Adrenal gland (tissue), 12 donors: ENCODE measurements around the gene ZNF609. TPM values are rescaled to one million over a fixed set of nuclear protein-coding genes. Genes with fewer than 3 reads are reported as not detected.
"Not testable (repeated sequence)": the region's sequence is repeated elsewhere in the genome, so short reads cannot be mapped to it uniquely, and the experiment has no call there.

Experiments used
- DNase-seq, 7 donors: peaks; one replicate each; pipeline ENCODE4 v3.0.0-alpha.2; 2019 to 2020
- H3K27ac ChIP-seq, 5 donors: fragments of 200-600 bp; sonication (generic) in 4 of 5; 1 replicate in 3 of 5; 2 replicates in 2 of 5; pipeline versions ENCODE4 v1.5.1 to v1.8.0; 2016 to 2020; ENCODE audit warnings: mild to moderate bottlenecking in 1 of 5
- H3K27me3 ChIP-seq: fragments of 200-600 bp; 2 replicates; pipeline ENCODE4 v1.8.0; 2021
- H3K36me3 ChIP-seq, 2 donors: fragments of 200-600 bp; replicated peaks in 1 of 2; 1 replicate in 1 of 2; 2 replicates in 1 of 2; pipeline versions ENCODE4 v1.5.1 to v1.8.0; 2018 to 2022
- H3K4me1 ChIP-seq, 2 donors: fragments of 200-600 bp; replicated peaks in 1 of 2; 1 replicate in 1 of 2; 2 replicates in 1 of 2; pipeline versions ENCODE4 v1.5.1 to v1.8.0; 2018 to 2021
- H3K4me3 ChIP-seq, 4 donors: fragments of 200-600 bp; sonication (generic) in 3 of 4; one replicate each; pipeline ENCODE4 v1.5.1; 2016 to 2018
- H3K9me3 ChIP-seq, 3 donors: fragments of 200-600 bp; sonication (generic) in 1 of 3; replicated peaks in 1 of 3; 1 replicate in 2 of 3; 2 replicates in 1 of 3; pipeline versions ENCODE4 v1.5.1 to v1.8.0; 2016 to 2021
- POLR2A ChIP-seq, 2 donors: fragments of 450-650 bp; IDR thresholded peaks; one replicate each; pipeline ENCODE4 v1.6.1; 2017; ENCODE audit warnings: antibody characterized with exemption in 2 of 2, mild to moderate bottlenecking in 2 of 2, moderate library complexity in 1 of 2
- WGBS, 4 donors: extraction: QIAGEN DNeasy Blood & Tissue Kit in 2 of 4; methylation state at CpG; one replicate each; pipeline versions ENCODE4 v1.1.5 to v1.1.7; 2013 to 2017; 5-methylcytosine and 5-hydroxymethylcytosine counted together
- intact Hi-C, 2 donors: fragments of 100-400 bp; cut with DNase I; formaldehyde crosslinking; loops; one replicate each; pipeline versions ENCODE4 v1.14.1 to v1.15.0; 2022 to 2023
- polyA plus RNA-seq, 3 donors: library from polyadenylated mRNA; stranded (reverse); fragments of 200-250 nt in 2 of 3; fragments of 350-450 nt in 1 of 3; fragmentation: Illumina TruSeq in 1 of 3; extraction: RNeasy Lipid Tissue Mini Kit (QIAGEN cat#74804) in 1 of 3; gene quantifications; one replicate each; pipeline ENCODE4 v1.2.3, GENCODE V29; 2013 to 2014
- total RNA-seq, 9 donors: library from RNA; depleted of rRNA in 4 of 9; stranded (reverse); fragments of >200 nt in 4 of 9; fragments of 120-200 nt in 1 of 9; fragmentation: NEBNext Ultra II Directional in 1 of 9; extraction: Animal tissue kit (Norgen Biotek cat#: 25700) in 1 of 9; gene quantifications; one replicate each; pipeline versions ENCODE4 v1.1.0 to v1.2.4, GENCODE V29; 2013 to 2023
- TF ChIP-seq, protein P1 (sequence below), 6 experiments: fragments of 450-650 bp in 4 of 6; fragments of 200-600 bp in 2 of 6; sonication (generic) in 1 of 6; IDR thresholded peaks; 1 replicate in 5 of 6; 2 replicates in 1 of 6; pipeline versions ENCODE4 v1.5.1 to v1.8.0; 2016 to 2021; ENCODE audit warnings: antibody characterized with exemption in 6 of 6, mild to moderate bottlenecking in 2 of 6, moderate library complexity in 1 of 6
- donor health status: healthy with polysubstance abuse.
- donor health status: Bipolar disorder and iron deficiency.
- donor health status: DM: yes; HTN: yes; CAD: no.
- donor health status: DM: no; HTN: no; CAD: no.
- donor health status: DM: no; HTN: no; CAD: no.
- donor health status: DM: yes; HTN: yes; CAD: no.

The ZNF609 gene
- total and polyA plus RNA-seq, 12 donors: 4.4 to 35.5 (median 25.4) TPM

DNA sequence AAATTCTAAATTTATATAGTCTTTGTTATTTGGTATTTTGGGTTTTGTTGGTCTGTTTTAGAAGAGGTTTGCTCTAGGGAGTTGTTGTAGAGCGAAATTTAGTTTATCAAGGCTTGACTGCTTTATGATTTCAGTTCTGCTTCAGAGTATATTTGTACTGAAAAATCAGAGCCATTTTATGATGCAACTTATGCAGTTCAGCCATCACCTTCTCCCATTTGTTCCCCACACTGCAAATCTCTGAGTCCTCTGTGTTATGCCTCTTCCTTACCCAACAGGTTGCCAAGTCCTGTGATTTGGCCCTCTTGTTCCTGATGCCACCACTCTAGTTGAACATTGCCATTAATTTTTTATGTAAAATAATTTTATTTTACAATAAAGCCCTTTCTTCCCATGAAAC, 140.4 kb downstream of the ZNF609 start:
- Histone ChIP-seq H3K27me3 (no peaks in the 10 kb centered on the region), H3K4me3 (no peak overlapping the region), H3K36me3 (no peaks in the 10 kb centered on the region), H3K27ac (no peak overlapping the region), H3K4me1 (peaks cover 28 to 42% of the 10 kb centered on the region in 2 donors), H3K9me3 (no peaks in the 10 kb centered on the region)
- no peak for TF ChIP-seq POLR2A (IDR thresholded peaks at IDR 0.05)
- TF ChIP-seq, protein P1, sequence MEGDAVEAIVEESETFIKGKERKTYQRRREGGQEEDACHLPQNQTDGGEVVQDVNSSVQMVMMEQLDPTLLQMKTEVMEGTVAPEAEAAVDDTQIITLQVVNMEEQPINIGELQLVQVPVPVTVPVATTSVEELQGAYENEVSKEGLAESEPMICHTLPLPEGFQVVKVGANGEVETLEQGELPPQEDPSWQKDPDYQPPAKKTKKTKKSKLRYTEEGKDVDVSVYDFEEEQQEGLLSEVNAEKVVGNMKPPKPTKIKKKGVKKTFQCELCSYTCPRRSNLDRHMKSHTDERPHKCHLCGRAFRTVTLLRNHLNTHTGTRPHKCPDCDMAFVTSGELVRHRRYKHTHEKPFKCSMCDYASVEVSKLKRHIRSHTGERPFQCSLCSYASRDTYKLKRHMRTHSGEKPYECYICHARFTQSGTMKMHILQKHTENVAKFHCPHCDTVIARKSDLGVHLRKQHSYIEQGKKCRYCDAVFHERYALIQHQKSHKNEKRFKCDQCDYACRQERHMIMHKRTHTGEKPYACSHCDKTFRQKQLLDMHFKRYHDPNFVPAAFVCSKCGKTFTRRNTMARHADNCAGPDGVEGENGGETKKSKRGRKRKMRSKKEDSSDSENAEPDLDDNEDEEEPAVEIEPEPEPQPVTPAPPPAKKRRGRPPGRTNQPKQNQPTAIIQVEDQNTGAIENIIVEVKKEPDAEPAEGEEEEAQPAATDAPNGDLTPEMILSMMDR (IDR thresholded peaks at IDR 0.05): no peak
- intact Hi-C loops: no loop called here
- DNase-seq: no peak
- WGBS, 4 donors: 91 to 100% (median 93%) methylated on average over 1 of the region's 1 CpG

DNA sequence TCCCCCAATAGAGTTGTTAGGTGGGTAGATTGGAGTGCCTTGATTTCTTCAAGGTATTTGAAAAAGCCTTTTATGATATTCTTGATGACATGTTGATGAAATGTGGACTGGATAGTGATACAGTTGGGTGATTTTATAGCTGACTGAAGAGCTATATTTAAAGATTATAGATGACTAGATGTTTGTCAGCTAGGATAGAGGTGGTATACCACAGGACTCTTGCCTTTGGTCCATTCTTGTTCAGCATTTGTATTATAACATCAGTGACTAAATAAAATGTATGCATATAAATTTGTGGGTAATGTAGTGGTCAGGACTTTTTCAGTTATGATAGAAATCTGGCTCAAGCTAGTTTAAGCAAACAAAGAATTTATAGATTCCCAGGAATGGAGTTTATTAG, 143.9 kb downstream of the ZNF609 start:
- Histone ChIP-seq H3K27me3 (no peaks in the 10 kb centered on the region), H3K4me3 (no peak overlapping the region), H3K9me3 (no peaks in the 10 kb centered on the region), H3K27ac (no peak overlapping the region), H3K4me1 (peaks cover 10 to 16% of the 10 kb centered on the region in 2 donors), H3K36me3 (no peaks in the 10 kb centered on the region)
- no peak for DNase-seq
- intact Hi-C loops: no loop called here
- no peak for TF ChIP-seq POLR2A (IDR thresholded peaks at IDR 0.05)
- TF ChIP-seq, protein P1 (IDR thresholded peaks at IDR 0.05): no peak

DNA sequence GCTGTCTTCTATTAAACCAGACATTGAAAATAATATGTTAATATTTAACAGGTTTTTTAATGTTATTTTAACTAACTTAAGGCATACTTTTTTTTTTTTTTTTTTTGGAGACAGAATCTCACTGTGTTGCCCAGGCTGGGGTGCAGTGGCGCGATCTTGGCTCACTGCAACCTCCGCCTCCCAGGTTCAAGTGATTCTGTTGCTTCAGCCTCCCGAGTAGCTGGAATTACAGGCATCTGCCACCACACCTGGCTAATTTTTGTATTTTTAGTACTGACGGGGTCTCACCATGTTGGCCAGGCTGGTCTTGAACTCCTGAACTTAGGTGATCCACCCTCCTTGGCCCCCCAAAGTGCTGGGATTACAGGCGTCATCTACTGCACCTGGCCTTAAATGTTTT, 147.0 kb downstream of the ZNF609 start:
- DNase-seq, H3K27me3 ChIP-seq, H3K36me3 ChIP-seq, H3K27ac ChIP-seq, H3K4me3 ChIP-seq, intact Hi-C loops, H3K9me3 ChIP-seq: not testable (repeated sequence)
- WGBS, 4 donors: 96 to 99% (median 97%) methylated on average over 6 of the region's 6 CpGs
- peaks cover 10 to 19% of the 10 kb centered on the region in 2 donors for H3K4me1 ChIP-seq

DNA sequence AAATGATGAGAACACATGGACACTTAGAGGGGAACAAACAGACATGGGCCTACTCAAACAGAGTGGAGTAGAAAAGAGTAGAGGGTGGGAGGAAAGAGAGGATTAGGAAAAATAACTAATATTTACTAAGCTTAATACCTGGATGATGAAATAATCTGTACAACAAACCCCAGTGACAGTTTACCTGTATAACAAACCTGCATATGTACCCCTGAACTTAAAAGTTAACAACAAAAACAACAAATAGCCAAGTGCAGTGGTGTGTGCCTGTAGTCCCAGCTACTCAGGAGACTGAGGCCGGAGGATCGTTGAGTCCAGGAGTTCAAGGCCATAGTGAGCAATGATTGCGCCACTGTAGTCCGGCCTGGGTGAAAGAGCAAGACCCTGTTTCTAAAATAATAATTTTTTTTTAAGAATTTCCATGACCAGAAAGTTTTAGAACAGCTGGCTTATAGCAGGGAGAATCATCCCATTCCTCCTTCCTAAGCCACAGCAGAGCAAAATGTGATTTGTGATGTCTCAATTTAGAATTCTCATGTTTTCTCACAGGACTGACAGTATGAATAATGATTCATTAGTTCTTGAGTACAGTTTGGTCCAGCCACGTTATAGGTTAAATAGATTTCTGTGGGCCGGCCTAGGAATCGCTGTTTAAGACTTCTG, 150.0 kb downstream of the ZNF609 start:
- Histone ChIP-seq H3K27ac (peak overlapping the region in 2 of 5 donors; percentile 31 to 32), H3K4me1 (peaks cover 10 to 19% of the 10 kb centered on the region in 2 donors), H3K4me3 (no peak overlapping the region), H3K36me3 (no peaks in the 10 kb centered on the region), H3K27me3 (no peaks in the 10 kb centered on the region), H3K9me3 (no peaks in the 10 kb centered on the region)
- peak in 4 of 7 donors; percentile 22 to 45 (median 38) for DNase-seq
- intact Hi-C loops: no loop called here
- TF ChIP-seq, protein P1 (IDR thresholded peaks at IDR 0.05): no peak
- no peak for TF ChIP-seq POLR2A (IDR thresholded peaks at IDR 0.05)
- 28 to 46% (median 37%) methylated on average over 7 of the region's 7 CpGs for WGBS, 4 donors

DNA sequence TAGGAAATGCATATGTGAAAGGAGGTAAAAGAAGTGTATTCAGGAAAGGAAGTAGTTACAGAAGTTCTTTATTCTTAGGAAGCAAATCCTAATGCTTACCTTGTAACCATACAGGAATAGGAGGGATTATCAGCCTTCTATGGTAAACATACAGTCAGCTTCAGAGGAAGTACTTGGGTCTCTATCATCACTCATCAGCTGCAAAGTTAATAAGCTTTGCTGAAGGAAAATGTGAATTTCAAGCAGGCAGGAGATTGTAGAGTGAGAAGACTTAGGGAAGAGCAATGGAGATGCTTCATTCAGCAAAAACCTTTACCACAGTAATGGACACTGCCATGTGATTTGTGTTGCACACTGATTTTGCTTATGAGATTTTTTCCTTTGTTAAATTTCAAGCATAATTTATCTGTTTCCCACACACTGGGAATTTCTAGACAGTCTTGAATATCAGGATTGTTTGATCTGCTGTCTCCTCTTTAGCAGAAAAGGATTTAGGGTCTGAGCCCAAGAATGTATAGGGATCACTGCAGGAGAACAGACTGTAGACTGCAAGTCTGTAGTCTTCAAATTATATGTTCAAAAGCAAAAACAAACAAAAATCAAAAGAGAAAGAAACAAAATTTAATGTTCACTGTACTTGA, 150.8 kb downstream of the ZNF609 start:
- no peaks in the 10 kb centered on the region for H3K27me3 ChIP-seq
- H3K4me1 ChIP-seq: peaks cover 10 to 19% of the 10 kb centered on the region in 2 donors
- H3K36me3 ChIP-seq: no peaks in the 10 kb centered on the region
- no peak for DNase-seq
- H3K4me3 ChIP-seq: no peak overlapping the region
- TF ChIP-seq, protein P1 (IDR thresholded peaks at IDR 0.05): no peak
- no peak for TF ChIP-seq POLR2A (IDR thresholded peaks at IDR 0.05)
- intact Hi-C loops: no loop called here
- H3K9me3 ChIP-seq: no peaks in the 10 kb centered on the region
- H3K27ac ChIP-seq: peak overlapping the region in 2 of 5 donors; percentile 12 to 31
